Stimulated activated CD8-positive, alpha-beta memory T cell treated with anti-CD3 and anti-CD28 coated beads, Interleukin-15, amount 100 ng/mL, for 24 hours (primary cell): ENCODE results near the gene SLITRK1.

ENCODE experiments used
- DNase-seq: peaks from one replicate; pipeline ENCODE4 v3.0.0-alpha.2; 2020; ENCODE audit warnings: low read depth

Gene SLITRK1

DNA sequence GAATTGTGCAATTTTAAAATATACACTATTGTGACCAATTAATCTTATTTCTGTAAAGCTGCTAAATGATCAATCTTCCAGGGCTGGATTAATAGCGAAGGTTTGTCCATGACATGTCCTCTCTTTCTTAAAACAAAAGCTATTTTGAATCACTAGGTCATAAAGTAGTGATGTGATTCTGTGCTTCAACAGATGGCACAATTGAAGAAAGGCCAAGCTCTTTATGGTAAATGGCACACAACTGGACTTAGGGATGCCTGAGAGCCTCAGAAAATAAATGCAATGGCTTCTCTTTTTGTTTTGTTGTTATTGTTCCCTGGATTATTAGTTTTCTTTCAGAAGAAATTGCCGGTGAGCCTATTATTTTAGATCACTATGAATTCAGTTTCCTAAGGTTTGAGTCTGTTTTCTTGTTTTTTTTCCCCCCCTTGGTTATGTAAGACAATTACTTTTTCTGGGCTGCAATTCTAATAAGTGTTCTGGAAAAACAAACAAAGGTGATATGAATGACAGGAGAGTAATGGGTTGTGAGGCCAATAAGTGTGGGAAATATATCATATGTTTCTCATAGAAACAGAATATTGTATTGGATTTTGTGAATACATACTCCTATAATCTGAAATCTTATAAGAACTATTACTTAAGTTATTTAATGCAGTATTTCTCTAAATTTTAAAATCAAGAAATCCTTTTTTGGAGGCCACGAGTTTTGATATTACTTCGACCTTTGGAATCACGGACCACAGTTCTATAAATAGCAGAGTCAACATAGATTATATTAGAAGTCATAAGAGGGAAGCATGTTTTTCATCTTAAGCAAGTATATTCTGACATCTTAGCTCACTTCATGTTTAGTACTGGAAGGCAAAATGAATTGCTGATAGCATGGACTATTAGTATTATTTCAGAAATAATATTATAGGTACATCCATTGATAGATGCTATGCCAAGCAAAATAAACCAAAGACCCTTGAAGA, 16.8 kb downstream of the SLITRK1 start:
- no peak for DNase-seq

GRCh38 chr13:83853771-83854170, 28.5 kb downstream of the SLITRK1 start:
- no peak for DNase-seq

GRCh38 chr13:83845106-83845505, 37.2 kb downstream of the SLITRK1 start:
- DNase-seq = no peak

- DNase-seq = no peak
Measured at GRCh38 chr13:83839146-83839545, 43.1 kb downstream of the SLITRK1 start.

DNA sequence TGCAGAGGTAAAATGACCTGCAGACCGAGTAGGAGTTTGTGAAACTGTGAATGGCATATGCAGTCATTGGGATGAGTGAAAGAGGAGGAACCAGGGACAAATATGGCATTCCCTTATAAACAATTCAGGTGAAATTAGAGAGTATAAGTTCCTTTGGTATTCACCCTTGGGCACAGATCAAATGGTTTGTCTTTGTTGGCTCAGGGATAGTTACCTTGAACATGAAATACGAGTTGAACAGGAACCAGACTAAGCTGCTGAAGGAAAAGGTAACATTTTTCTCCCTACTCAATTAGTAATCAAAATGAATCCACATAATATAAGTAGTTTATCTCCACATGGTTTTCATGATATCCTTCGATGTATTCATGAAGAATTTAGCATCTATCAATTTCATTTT, 50.5 kb downstream of the SLITRK1 start:
- no peak for DNase-seq

DNA sequence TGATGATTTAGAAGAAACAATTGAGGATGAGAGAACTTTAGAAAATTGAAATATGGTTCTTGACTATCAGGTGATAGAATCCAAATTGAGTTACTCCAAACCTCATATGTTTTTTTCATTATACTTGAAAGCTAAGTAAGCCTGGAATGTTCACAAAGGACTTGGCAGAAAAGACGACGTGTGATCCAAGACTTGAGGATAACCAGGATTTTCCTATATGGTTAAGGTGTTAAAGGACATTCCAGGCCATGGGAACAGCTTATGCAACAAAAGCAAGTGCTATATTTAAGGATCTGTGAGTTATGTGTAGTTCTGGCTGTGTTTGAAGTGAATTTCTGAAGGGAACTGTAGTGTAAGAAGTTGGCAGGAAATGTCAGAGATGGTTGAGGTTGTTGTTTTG, 52.5 kb downstream of the SLITRK1 start:
- DNase-seq = no peak

GRCh38 chr13:83827338-83827737, 54.9 kb downstream of the SLITRK1 start:
- no peak for DNase-seq
